CD4-positive, alpha-beta T cell (primary cell): ENCODE measurements around the gene GALNT7. TPM values are rescaled to one million over a fixed set of nuclear protein-coding genes. Genes with fewer than 3 reads are reported as not detected.

ENCODE experiments used
- ATAC-seq: fragments of 200-7000 bp; cut with Tn5 transposase; one replicate; pipeline ENCODE4 v1.10.0; 2022; ENCODE audit warnings: mild to moderate bottlenecking; ENCODE audit not compliant: poor library complexity
- CTCF ChIA-PET: fragments of 350-600 bp; sonication (Branson Sonifier 250); formaldehyde crosslinking; loops from one replicate; lab custom pipeline; 2021; ENCODE audit warnings: antibody characterized with exemption, inconsistent platforms; lab: Charles Lee
- POLR2A ChIA-PET: fragments of 350-600 bp; sonication (Branson Sonifier 250); formaldehyde crosslinking; loops from one replicate; lab custom pipeline; 2021; ENCODE audit warnings: antibody characterized with exemption, inconsistent platforms; lab: Charles Lee
- DNase-seq, 14 experiments: peaks; one replicate each; pipeline ENCODE4 v3.0.0-alpha.2; 2013 to 2020; ENCODE audit warnings: mixed read lengths in 2 of 14
- H3K27ac ChIP-seq, 2 donors: one replicate each; pipeline versions ENCODE4 v1.5.1 to v1.7.0; 2013; ENCODE audit warnings: low read length in 2 of 2, low read depth in 1 of 2, mild to moderate bottlenecking in 1 of 2
- H3K27me3 ChIP-seq, 2 experiments: 1 replicate in 1 of 2; 2 replicates in 1 of 2; pipeline versions ENCODE4 v1.6.1 to v1.7.0; 2013; ENCODE audit warnings: low read length in 2 of 2, control low read depth in 1 of 2, mild to moderate bottlenecking in 1 of 2, moderate library complexity in 1 of 2; ENCODE audit not compliant: insufficient read depth in 2 of 2, control insufficient read depth in 1 of 2
- H3K36me3 ChIP-seq: one replicate; pipeline ENCODE4 v1.6.1; 2013; ENCODE audit warnings: low read length, control low read depth; ENCODE audit not compliant: insufficient read depth
- H3K4me1 ChIP-seq: one replicate; pipeline ENCODE4 v1.6.1; 2013; ENCODE audit warnings: low read length, control low read depth; ENCODE audit not compliant: insufficient read depth
- H3K4me3 ChIP-seq: one replicate; pipeline ENCODE4 v1.5.1; 2013; ENCODE audit warnings: mild to moderate bottlenecking, low read length, moderate library complexity
- H3K9me3 ChIP-seq, 2 experiments: 1 replicate in 1 of 2; 2 replicates in 1 of 2; pipeline versions ENCODE4 v1.6.1 to v1.7.0; 2013; ENCODE audit warnings: low read length in 2 of 2, mild to moderate bottlenecking in 2 of 2, control low read depth in 1 of 2, moderate library complexity in 1 of 2; ENCODE audit not compliant: control insufficient read depth in 1 of 2, insufficient read depth in 1 of 2
- H3K27ac Mint-ChIP-seq: one replicate; pipeline ENCODE4 v1.8.0; 2020; ENCODE audit warnings: mixed read lengths
- H3K27me3 Mint-ChIP-seq: one replicate; pipeline ENCODE4 v1.8.0; 2021; ENCODE audit warnings: mixed read lengths
- H3K36me3 Mint-ChIP-seq: one replicate; pipeline ENCODE4 v1.8.0; 2021; ENCODE audit warnings: low read depth, mixed read lengths
- H3K4me1 Mint-ChIP-seq: one replicate; pipeline ENCODE4 v1.8.0; 2021; ENCODE audit warnings: low read depth, mixed read lengths
- H3K4me3 Mint-ChIP-seq: one replicate; pipeline ENCODE4 v1.8.0; 2020; ENCODE audit warnings: mild to moderate bottlenecking, mixed read lengths
- H3K9me3 Mint-ChIP-seq: one replicate; pipeline ENCODE4 v1.8.0; 2020; ENCODE audit warnings: mixed read lengths
- intact Hi-C, 2 experiments: fragments of 100-400 bp; cut with DNase I in 1 of 2; cut with micrococcal nuclease in 1 of 2; formaldehyde crosslinking; loops; one replicate each; pipeline versions ENCODE4 v1.15.1 to v1.9.0; 2023 to 2025; cut with DNase I, micrococcal nuclease
- total RNA-seq, 174 experiments: library from RNA in 2 of 174; stranded (reverse) in 2 of 174; gene quantifications; one replicate each; pipeline ENCODE4 v1.2.3 and lab custom pipeline; 2021 to 2026
- TF ChIP-seq, protein P1 (sequence below): fragments of 200-600 bp; IDR thresholded peaks from one replicate; pipeline ENCODE4 v1.8.0; 2022; ENCODE audit warnings: antibody characterized with exemption, mild to moderate bottlenecking

GALNT7 gene
- total RNA-seq, 2 experiments from 2014 or later = 4.6 to 4.8 TPM

DNA sequence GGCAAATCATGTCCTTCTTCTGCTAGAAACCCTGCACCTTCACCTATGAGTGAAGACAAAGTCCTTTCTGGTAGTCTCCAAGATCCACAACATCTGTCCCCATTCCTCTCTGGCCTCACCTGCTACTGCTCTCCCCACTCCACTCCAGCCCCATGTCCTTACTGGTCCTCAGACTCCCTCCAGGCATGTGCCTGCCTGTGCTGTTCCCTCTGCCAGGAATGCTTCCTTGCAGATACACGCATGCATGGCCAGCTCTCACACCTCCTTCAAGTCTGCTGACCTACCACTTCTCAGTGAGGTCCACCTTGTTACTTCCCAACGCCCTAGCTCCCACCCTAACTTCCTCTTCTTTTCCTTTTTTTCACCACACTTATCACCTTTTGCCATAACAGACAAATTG, 147.4 kb downstream of the GALNT7 start:
- Mint-ChIP-seq H3K9me3 (no peaks in the 10 kb centered on the region), H3K27ac (no peak overlapping the region), H3K27me3 (no peaks in the 10 kb centered on the region), H3K36me3 (peaks cover 31% of the 10 kb centered on the region), H3K4me1 (no peaks in the 10 kb centered on the region), H3K4me3 (no peak overlapping the region)
- no peaks in the 10 kb centered on the region for H3K4me1 ChIP-seq
- no peaks in the 10 kb centered on the region for H3K27me3 ChIP-seq
- DNase-seq = no peak
- no peaks in the 10 kb centered on the region for H3K9me3 ChIP-seq
- CTCF ChIA-PET = interaction anchor here (1.0 kb wide), 1 partner anchor 14 kb away, joined by 3 read pairs; no protein-coding TSS in a partner anchor
- H3K27ac ChIP-seq = no peak overlapping the region
- no peak for ATAC-seq
- H3K4me3 ChIP-seq = no peak overlapping the region
- POLR2A ChIA-PET = interaction anchor here (1.8 kb wide), 1 partner anchor 18 kb away, joined by 6 read pairs; the partner anchor contains the start of gene HMGB2
- intact Hi-C loops = loop anchor here (5.0 to 10.0 kb wide), 3 partner anchors 176 to 1001 kb away; no protein-coding TSS in a partner anchor
- TF ChIP-seq, protein P1, sequence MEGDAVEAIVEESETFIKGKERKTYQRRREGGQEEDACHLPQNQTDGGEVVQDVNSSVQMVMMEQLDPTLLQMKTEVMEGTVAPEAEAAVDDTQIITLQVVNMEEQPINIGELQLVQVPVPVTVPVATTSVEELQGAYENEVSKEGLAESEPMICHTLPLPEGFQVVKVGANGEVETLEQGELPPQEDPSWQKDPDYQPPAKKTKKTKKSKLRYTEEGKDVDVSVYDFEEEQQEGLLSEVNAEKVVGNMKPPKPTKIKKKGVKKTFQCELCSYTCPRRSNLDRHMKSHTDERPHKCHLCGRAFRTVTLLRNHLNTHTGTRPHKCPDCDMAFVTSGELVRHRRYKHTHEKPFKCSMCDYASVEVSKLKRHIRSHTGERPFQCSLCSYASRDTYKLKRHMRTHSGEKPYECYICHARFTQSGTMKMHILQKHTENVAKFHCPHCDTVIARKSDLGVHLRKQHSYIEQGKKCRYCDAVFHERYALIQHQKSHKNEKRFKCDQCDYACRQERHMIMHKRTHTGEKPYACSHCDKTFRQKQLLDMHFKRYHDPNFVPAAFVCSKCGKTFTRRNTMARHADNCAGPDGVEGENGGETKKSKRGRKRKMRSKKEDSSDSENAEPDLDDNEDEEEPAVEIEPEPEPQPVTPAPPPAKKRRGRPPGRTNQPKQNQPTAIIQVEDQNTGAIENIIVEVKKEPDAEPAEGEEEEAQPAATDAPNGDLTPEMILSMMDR = no peak
- peaks cover 16% of the 10 kb centered on the region for H3K36me3 ChIP-seq

DNA sequence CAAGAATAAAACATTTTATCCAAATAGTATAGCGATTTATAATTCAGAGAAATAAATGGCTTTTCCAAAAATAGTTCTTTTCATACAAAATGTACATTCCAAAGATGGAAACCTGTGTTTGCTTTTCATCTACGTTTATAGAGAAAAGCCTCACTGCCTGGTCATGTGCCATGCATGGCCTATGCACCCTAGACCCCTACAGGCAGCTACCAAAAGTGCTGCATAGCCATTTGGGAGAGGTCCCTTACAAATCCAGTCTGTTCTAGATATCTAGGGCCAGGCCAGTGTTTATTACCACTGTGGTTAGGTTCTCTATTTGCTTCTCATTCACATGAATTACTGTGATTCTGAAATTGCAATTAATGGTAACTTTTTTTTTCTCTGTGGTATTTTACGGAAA, 148.4 kb downstream of the GALNT7 start:
- peaks cover 37% of the 10 kb centered on the region for H3K36me3 Mint-ChIP-seq
- no peaks in the 10 kb centered on the region for H3K27me3 Mint-ChIP-seq
- no peak overlapping the region for H3K27ac ChIP-seq
- no peak overlapping the region for H3K4me3 ChIP-seq
- H3K27ac Mint-ChIP-seq = no peak overlapping the region
- no peaks in the 10 kb centered on the region for H3K9me3 ChIP-seq
- intact Hi-C loops = loop anchor here (1.0 to 10.0 kb wide), 4 partner anchors 100 to 1000 kb away; no protein-coding TSS in a partner anchor
- CTCF ChIA-PET = interaction anchor here (1.0 kb wide), 1 partner anchor 104 kb away, joined by 3 read pairs; no protein-coding TSS in a partner anchor
- TF ChIP-seq, protein P1 = no peak
- no peaks in the 10 kb centered on the region for H3K4me1 ChIP-seq
- H3K4me1 Mint-ChIP-seq = no peaks in the 10 kb centered on the region
- H3K4me3 Mint-ChIP-seq = no peak overlapping the region
- DNase-seq = peak in 2 of 14 experiments; percentile 12 to 23
- no peaks in the 10 kb centered on the region for H3K27me3 ChIP-seq
- ATAC-seq = no peak
- peaks cover 19% of the 10 kb centered on the region for H3K36me3 ChIP-seq
- H3K9me3 Mint-ChIP-seq = no peaks in the 10 kb centered on the region
- POLR2A ChIA-PET = interaction anchor here (0.5 to 1.8 kb wide), 2 partner anchors 11 to 17 kb away, joined by 3 to 6 read pairs; partner anchors contain the start of gene HMGB2

DNA sequence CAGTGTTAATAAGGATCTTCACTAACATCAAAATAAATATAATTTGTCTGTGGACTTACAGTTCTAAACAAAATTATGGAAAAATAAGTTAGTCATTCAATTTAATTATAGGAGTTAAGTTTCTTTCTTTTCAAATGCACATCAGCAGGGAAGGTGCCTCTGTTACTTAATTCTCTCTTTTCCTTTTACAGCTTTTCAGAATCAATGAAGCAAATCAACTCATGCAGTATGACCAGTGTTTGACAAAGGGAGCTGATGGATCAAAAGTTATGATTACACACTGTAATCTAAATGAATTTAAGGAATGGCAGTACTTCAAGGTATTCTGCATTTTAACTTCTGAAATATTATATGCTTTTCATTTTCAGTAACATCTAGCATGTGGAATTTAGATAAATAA, 149.6 kb downstream of the GALNT7 start:
- no peak overlapping the region for H3K27ac ChIP-seq
- TF ChIP-seq, protein P1 = no peak
- Mint-ChIP-seq H3K9me3 (no peaks in the 10 kb centered on the region), H3K4me1 (no peaks in the 10 kb centered on the region), H3K4me3 (no peak overlapping the region), H3K27ac (no peak overlapping the region), H3K36me3 (peaks cover 38% of the 10 kb centered on the region), H3K27me3 (no peaks in the 10 kb centered on the region)
- ChIA-PET POLR2A (interaction anchor here (1.3 to 2.3 kb wide), 2 partner anchors 15 to 52 kb away, joined by 8 to 17 read pairs; partner anchors contain the start of genes HMGB2 and SAP30), CTCF (interaction anchor here (0.9 to 1.9 kb wide), 5 partner anchors 16 to 102 kb away, joined by 3 to 12 read pairs (median 7); no protein-coding TSS in a partner anchor)
- ATAC-seq (no peak), DNase-seq (no peak)
- H3K27me3 ChIP-seq = no peaks in the 10 kb centered on the region
- peaks cover 25% of the 10 kb centered on the region for H3K36me3 ChIP-seq
- intact Hi-C loops = loop anchor here (1.0 to 10.0 kb wide), 5 partner anchors 99 to 999 kb away; no protein-coding TSS in a partner anchor
- H3K4me3 ChIP-seq = no peak overlapping the region
- no peaks in the 10 kb centered on the region for H3K9me3 ChIP-seq
- H3K4me1 ChIP-seq = no peaks in the 10 kb centered on the region
